ENCODE results near the gene DLGAP1. TPM values are rescaled to one million over a fixed set of nuclear protein-coding genes. Genes with fewer than 3 reads are reported as not detected.

Gene DLGAP1
- total and polyA plus RNA-seq, 2 of the 8 experiments (the other 6 are each of a cell fraction or from before 2014, with no cell fraction given): 11.8 to 16.9 TPM

DNA sequence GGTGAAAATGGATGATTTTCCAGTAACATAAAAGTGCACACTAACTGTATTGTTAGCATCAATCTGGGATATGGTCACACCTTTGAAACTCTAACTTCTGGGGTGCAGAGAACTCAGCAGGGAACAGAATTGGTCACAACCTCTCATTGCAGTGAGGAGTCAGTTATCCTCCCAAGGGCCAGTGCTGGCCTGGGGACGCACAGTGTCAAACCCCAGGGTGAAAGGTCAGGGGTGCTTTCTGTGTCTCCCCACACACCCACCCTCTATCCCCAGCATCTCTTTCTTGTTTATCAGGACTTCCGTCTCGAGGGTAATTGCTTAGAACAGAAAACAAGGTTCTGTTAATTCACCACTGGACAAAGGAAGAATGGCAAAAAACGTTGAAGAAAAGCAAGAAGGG, 208.7 kb downstream of the DLGAP1 start:
- Histone ChIP-seq H2AFZ (ENCODE audit: low read length) (no peak overlapping the region), H2AK5ac (ENCODE audit: low read depth, low read length) (no peak overlapping the region), H3K79me1 (ENCODE audit: low read depth, low read length) (no peaks in the 10 kb centered on the region), H4K5ac (ENCODE audit: insufficient read length, low read depth, low read length) (no peak overlapping the region), H2BK120ac (replicated peaks; ENCODE audit: low read depth, low read length) (no peak overlapping the region), H4K8ac (ENCODE audit: extremely low read depth, insufficient read depth, low read length) (no peak overlapping the region), H2BK15ac (ENCODE audit: low read length) (no peak overlapping the region), H3K4me3 (ENCODE audit: extremely low read depth in 1 of 4, insufficient read depth in 2 of 4, low read depth in 3 of 4, low read length in 4 of 4) (no peak overlapping the region), H3K4ac (replicated peaks; ENCODE audit: insufficient read length, low read depth, low read length) (no peak overlapping the region), H3K56ac (replicated peaks; ENCODE audit: insufficient read length, low read depth, low read length) (no peak overlapping the region), H3K14ac (ENCODE audit: insufficient read length) (no peak overlapping the region), H4K20me1 (replicated peaks in 1 of 2; ENCODE audit: control insufficient read depth in 1 of 2, insufficient read depth in 2 of 2, low read length in 2 of 2) (peaks cover 4 to 7% of the 10 kb centered on the region in 2 experiments), H3K79me2 (ENCODE audit: control insufficient read depth in 1 of 2, insufficient read depth in 2 of 2, low read length in 2 of 2) (no peaks in the 10 kb centered on the region), H3K23ac (ENCODE audit: insufficient read length) (no peak overlapping the region), H3K23me2 (ENCODE audit: low read depth, low read length) (no peaks in the 10 kb centered on the region), H3K9ac (replicated peaks in 1 of 4; ENCODE audit: extremely low read depth in 1 of 4, low read depth in 3 of 4, low read length in 3 of 4) (no peak overlapping the region), H3K27me3 (replicated peaks in 1 of 4; ENCODE audit: control insufficient read depth in 3 of 4, extremely low read depth in 1 of 4, insufficient read depth in 3 of 4, low read length in 3 of 4) (peaks cover 0 to 2% (median under 1%) of the 10 kb centered on the region in 4 experiments; a peak in 4 of 7 replicates), H3K4me2 (ENCODE audit: insufficient read depth in 1 of 2, low read depth in 2 of 2, low read length in 2 of 2) (no peak overlapping the region), H3K9me3 (ENCODE audit: insufficient read depth in 2 of 2, low read depth in 1 of 2, low read length in 1 of 2) (no peaks in the 10 kb centered on the region), H2BK20ac (ENCODE audit: low read length) (no peak overlapping the region), H2BK12ac (ENCODE audit: low read depth, low read length) (no peak overlapping the region), H3K4me1 (replicated peaks in 1 of 4; ENCODE audit: control insufficient read depth in 3 of 4, insufficient read depth in 4 of 4, low read length in 3 of 4) (peaks cover 4 to 13% (median 8%) of the 10 kb centered on the region in 4 experiments; a peak in 6 of 7 replicates), H3K36me3 (ENCODE audit: control insufficient read depth in 2 of 4, insufficient read depth in 4 of 4, low read length in 3 of 4) (no peaks in the 10 kb centered on the region), H4K91ac (replicated peaks; ENCODE audit: insufficient read length, low read length) (no peak overlapping the region), H3K18ac (ENCODE audit: extremely low read depth, low read length) (no peak overlapping the region), H3K27ac (ENCODE audit: low read depth, low read length) (no peak overlapping the region), H2BK5ac (ENCODE audit: low read depth, low read length) (no peak overlapping the region)
- DNase-seq (ENCODE audit: low read depth in 1 of 2, low spot score in 2 of 2) (no peak), FAIRE-seq (no peak)
- CTCF ChIA-PET (ENCODE audit: partially characterized antibody): interaction anchor here (1.4 kb wide), 1 partner anchor 18 kb away, joined by 4 read pairs; no protein-coding TSS in a partner anchor
- no peak for TF ChIP-seq ZNF274 (IDR thresholded peaks at IDR 0.05; ENCODE audit: borderline replicate concordance, extremely low read depth, low read length)
- no peak for TF ChIP-seq ATF3 (IDR thresholded peaks at IDR 0.05; ENCODE audit: insufficient read depth, low read depth, low read length)
- TF ChIP-seq SP2 (IDR thresholded peaks at IDR 0.05; ENCODE audit: low read length): no peak
- no peak for TF ChIP-seq SIN3A (conservative IDR thresholded peaks at IDR 0.05 in 1 of 2, IDR thresholded peaks at IDR 0.05 in 1 of 2; ENCODE audit: low read depth in 1 of 2, low read length in 2 of 2)
- TF ChIP-seq SIX5 (IDR thresholded peaks at IDR 0.05; ENCODE audit: low read depth, low read length): no peak
- TF ChIP-seq USF2 (IDR thresholded peaks at IDR 0.05; ENCODE audit: low read length): no peak
- POLR2A ChIA-PET (ENCODE audit: partially characterized antibody): no interaction called here
- WGBS, 2 experiments (ENCODE audit: extremely low coverage in 1 of 2, insufficient coverage in 1 of 2, insufficient read length in 1 of 2, insufficient replicate concordance in 2 of 2, low coverage in 1 of 2, low lambda C conversion rate in 2 of 2, missing lambda C conversion rate in 1 of 2): 85% methylated on average over 4 of the region's 4 CpGs; no CpG with 5 or more reads in 1 of the 2 experiments
